Left forelimb (tissue), 1 donor: ENCODE data around the gene ERBIN.
"Not testable (repeated sequence)": the region's sequence is repeated elsewhere in the genome, so short reads cannot be mapped to it uniquely, and the experiment has no call there.

Experiments
- DNase-seq: peaks from one replicate; pipeline ENCODE4 v3.0.0-alpha.2; 2018; ENCODE audit warnings: low spot score

The ERBIN gene

GRCh38 chr5:65919773-65920172, 6.6 kb upstream of the ERBIN start:
- DNase-seq: no peak

GRCh38 chr5:65923339-65923738, 3.0 kb upstream of the ERBIN start:
- DNase-seq: no peak

GRCh38 chr5:65924366-65925043, 1.9 kb upstream of the ERBIN start:
- DNase-seq: no peak

- DNase-seq: no peak
Observed at GRCh38 chr5:65925044-65925600, 1.3 kb upstream of the ERBIN start.

- DNase-seq: peak; percentile 94
Observed at GRCh38 chr5:65925601-65926275, 637 bp upstream of the ERBIN start.

GRCh38 chr5:65926893-65927292, 518 bp downstream of the ERBIN start:
- DNase-seq: no peak

- no peak for DNase-seq
Observed at GRCh38 chr5:65927503-65928321, 1.3 kb downstream of the ERBIN start.

- DNase-seq: no peak
Observed at GRCh38 chr5:65928322-65928752, 2.0 kb downstream of the ERBIN start.

- no peak for DNase-seq
Observed at GRCh38 chr5:65928860-65929259, 2.5 kb downstream of the ERBIN start.

GRCh38 chr5:65932676-65933075, 6.3 kb downstream of the ERBIN start:
- DNase-seq: no peak

- DNase-seq: no peak
Observed at GRCh38 chr5:65933295-65933694, 6.9 kb downstream of the ERBIN start.

GRCh38 chr5:65938256-65938655, 11.9 kb downstream of the ERBIN start:
- DNase-seq: no peak

- no peak for DNase-seq
Observed at GRCh38 chr5:65943771-65944170, 17.4 kb downstream of the ERBIN start.

- no peak for DNase-seq
Observed at GRCh38 chr5:65946198-65946745, 19.9 kb downstream of the ERBIN start.

GRCh38 chr5:65948115-65948747, 21.9 kb downstream of the ERBIN start:
- no peak for DNase-seq

GRCh38 chr5:65951330-65951729, 25.0 kb downstream of the ERBIN start:
- no peak for DNase-seq

- DNase-seq: no peak
Observed at GRCh38 chr5:65952259-65952658, 25.9 kb downstream of the ERBIN start.

GRCh38 chr5:65954200-65954599, 27.8 kb downstream of the ERBIN start:
- DNase-seq: no peak

- DNase-seq: no peak
Observed at GRCh38 chr5:65955746-65956145, 29.4 kb downstream of the ERBIN start.

- not testable (repeated sequence) for DNase-seq
Observed at GRCh38 chr5:65957703-65958102, 31.3 kb downstream of the ERBIN start.

GRCh38 chr5:65961633-65962032, 35.3 kb downstream of the ERBIN start:
- DNase-seq: no peak
